Stomach (tissue), 4 donors: ENCODE measurements around the gene ABAT.

Experiments
- CTCF ChIP-seq, 7 experiments: fragments of 450-650 bp in 4 of 7; fragments of 200-600 bp in 3 of 7; sonication (generic) in 3 of 7; IDR thresholded peaks; one replicate each; pipeline ENCODE4 v1.5.1; 2016 to 2019; ENCODE audit warnings: antibody characterized with exemption in 7 of 7, control low read depth in 2 of 7, mild to moderate bottlenecking in 1 of 7
- EP300 ChIP-seq: sonication (generic); formaldehyde crosslinking; IDR thresholded peaks from one replicate; pipeline ENCODE4 v1.6.1; 2017; ENCODE audit warnings: antibody characterized with exemption
- POLR2A ChIP-seq, 4 donors: fragments of 450-650 bp; IDR thresholded peaks; one replicate each; pipeline ENCODE4 v1.6.1; 2016; ENCODE audit warnings: antibody characterized with exemption in 4 of 4, control low read depth in 2 of 4, mild to moderate bottlenecking in 1 of 4, moderate library complexity in 1 of 4
- POLR2AphosphoS5 ChIP-seq, 3 donors: sonication (generic); formaldehyde crosslinking; IDR thresholded peaks; one replicate each; pipeline ENCODE4 v1.6.1; 2016; ENCODE audit warnings: antibody characterized with exemption in 3 of 3

DNA sequence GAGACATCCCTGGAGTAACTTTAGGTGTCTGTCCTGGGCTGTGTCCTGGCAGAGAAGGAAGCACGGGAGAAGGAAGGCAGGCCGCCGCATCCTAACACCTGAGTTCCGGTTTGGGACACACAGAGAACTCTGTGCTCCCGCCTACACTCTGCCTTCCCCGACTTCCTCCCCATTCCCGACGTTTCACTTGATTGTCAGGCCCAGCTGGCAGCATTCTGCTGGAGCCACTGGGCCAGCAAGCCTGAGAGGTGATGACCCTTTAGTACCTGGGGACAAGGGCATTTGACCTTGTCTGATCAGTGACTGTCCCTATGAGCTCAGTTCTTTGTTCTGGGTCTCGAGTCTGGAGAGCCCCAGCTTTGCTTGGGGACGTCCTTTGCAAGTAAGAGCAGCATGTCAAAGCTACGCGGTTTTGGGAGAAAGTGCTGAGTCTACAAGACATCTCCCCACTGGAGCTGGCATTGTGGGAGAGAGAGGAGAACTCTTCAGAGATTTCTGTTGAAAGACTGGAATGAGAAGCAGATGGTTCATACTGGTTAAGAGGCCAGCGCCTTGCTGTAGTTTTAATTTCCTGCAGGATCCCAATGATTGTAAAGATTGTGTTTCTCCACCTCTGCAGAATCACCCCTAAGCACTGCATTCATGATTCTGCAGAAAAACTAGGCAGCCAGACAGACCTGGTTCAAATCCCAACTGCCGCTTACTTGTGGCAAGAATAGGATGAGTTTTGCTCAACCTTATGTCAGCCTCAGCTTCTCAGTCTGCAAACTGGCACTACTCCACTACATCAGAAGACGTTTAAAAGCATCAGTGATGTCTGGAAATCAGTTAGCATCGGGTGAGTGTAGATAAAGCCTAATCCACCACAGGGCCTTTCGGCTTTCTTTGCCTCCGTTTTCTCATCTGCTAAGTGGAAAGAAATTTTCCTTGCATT, 20.6 kb downstream of the ABAT start:
- TF ChIP-seq POLR2A (IDR thresholded peaks at IDR 0.05), result no peak
- TF ChIP-seq POLR2AphosphoS5 (IDR thresholded peaks at IDR 0.05), result no peak
- TF ChIP-seq CTCF (IDR thresholded peaks at IDR 0.05), result no peak
- no peak for TF ChIP-seq EP300
